ENCODE measurements around the gene METTL26.

DNA sequence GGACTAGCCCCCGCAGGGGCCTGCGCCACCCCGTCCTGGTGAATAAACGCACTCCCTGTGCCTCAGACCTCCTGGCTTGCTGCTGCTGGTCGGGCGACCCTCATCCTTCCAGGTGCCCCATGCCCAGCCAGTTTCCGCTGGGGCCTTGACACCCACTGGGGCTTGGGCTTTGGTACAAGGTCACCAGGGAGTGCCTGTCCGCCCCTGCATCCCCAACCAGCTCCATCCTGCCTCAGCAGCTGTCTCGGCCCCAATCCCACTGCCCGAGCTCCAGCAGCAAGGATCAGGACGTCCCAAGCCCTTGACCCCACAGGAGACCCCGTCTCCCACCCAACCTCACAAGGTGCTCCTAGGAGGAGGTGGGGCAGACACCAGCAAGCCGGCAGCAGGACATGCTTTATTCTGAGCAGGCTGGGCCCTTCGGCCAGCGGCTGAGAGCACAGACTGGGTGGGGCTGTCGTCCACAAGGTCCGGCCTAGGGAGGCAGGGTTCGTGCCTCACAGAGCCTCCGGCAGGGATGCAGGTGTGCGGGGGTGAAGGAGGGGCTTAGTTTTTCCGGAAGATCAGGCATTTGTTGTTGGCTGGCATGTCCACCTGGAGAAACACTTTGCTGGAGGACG is 1.9 kb downstream of the METTL26 start:
- TF ChIP-seq TAF1 (conservative IDR thresholded peaks at IDR 0.05) (no peak), CTCF (IDR thresholded peaks at IDR 0.05; ENCODE audit: low read depth, low read length, missing input control) (no peak), SP1 (IDR thresholded peaks at IDR 0.05) (no peak), EGR1 (IDR thresholded peaks at IDR 0.05; ENCODE audit: low read depth in 2 of 2) (no peak), HNF4G (IDR thresholded peaks at IDR 0.05) (no peak), GABPA (IDR thresholded peaks at IDR 0.05 in 1 of 2, conservative IDR thresholded peaks at IDR 0.05 in 1 of 2) (no peak), RXRA (IDR thresholded peaks at IDR 0.05) (no peak), ATF3 (IDR thresholded peaks at IDR 0.05) (no peak), FOXA2 (IDR thresholded peaks at IDR 0.05) (no peak)
- TF ChIP-seq, protein P1, sequence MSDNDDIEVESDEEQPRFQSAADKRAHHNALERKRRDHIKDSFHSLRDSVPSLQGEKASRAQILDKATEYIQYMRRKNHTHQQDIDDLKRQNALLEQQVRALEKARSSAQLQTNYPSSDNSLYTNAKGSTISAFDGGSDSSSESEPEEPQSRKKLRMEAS (IDR thresholded peaks at IDR 0.05): no peak
- TF ChIP-seq, protein P2, sequence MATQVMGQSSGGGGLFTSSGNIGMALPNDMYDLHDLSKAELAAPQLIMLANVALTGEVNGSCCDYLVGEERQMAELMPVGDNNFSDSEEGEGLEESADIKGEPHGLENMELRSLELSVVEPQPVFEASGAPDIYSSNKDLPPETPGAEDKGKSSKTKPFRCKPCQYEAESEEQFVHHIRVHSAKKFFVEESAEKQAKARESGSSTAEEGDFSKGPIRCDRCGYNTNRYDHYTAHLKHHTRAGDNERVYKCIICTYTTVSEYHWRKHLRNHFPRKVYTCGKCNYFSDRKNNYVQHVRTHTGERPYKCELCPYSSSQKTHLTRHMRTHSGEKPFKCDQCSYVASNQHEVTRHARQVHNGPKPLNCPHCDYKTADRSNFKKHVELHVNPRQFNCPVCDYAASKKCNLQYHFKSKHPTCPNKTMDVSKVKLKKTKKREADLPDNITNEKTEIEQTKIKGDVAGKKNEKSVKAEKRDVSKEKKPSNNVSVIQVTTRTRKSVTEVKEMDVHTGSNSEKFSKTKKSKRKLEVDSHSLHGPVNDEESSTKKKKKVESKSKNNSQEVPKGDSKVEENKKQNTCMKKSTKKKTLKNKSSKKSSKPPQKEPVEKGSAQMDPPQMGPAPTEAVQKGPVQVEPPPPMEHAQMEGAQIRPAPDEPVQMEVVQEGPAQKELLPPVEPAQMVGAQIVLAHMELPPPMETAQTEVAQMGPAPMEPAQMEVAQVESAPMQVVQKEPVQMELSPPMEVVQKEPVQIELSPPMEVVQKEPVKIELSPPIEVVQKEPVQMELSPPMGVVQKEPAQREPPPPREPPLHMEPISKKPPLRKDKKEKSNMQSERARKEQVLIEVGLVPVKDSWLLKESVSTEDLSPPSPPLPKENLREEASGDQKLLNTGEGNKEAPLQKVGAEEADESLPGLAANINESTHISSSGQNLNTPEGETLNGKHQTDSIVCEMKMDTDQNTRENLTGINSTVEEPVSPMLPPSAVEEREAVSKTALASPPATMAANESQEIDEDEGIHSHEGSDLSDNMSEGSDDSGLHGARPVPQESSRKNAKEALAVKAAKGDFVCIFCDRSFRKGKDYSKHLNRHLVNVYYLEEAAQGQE (IDR thresholded peaks at IDR 0.05): no peak
